Cardiac fibroblast (primary cell): ENCODE results near the gene CTDP1.
A peak's percentile ranks its signal among the peaks of the same experiment; 100 is the strongest.

Source experiments
- DNase-seq, 2 donors: peaks; one replicate each; pipeline versions ENCODE4 v3.0.0 to v3.0.0-alpha.2; 2010; ENCODE audit warnings: low read depth in 2 of 2
- H3K4me3 ChIP-seq, 2 donors: replicated peaks in 1 of 2; 1 replicate in 1 of 2; 2 replicates in 1 of 2; pipeline ENCODE4 v1.5.1; 2011; ENCODE audit warnings: low read depth in 2 of 2, low read length in 2 of 2, mild to moderate bottlenecking in 2 of 2, moderate library complexity in 1 of 2
- CTCF ChIP-seq: IDR thresholded peaks from one replicate; pipeline ENCODE4 v1.5.1; 2011; ENCODE audit warnings: low read depth, mild to moderate bottlenecking, low read length, inconsistent platforms

CTDP1 gene

GRCh38 chr18:79694895-79695213, 15.3 kb downstream of the CTDP1 start:
- TF ChIP-seq CTCF = no peak

GRCh38 chr18:79695269-79695668, 15.7 kb downstream of the CTDP1 start:
- no peak overlapping the region for H3K4me3 ChIP-seq
- peak in 1 of 2 donors; percentile 27 for DNase-seq
- TF ChIP-seq CTCF = no peak

More at GRCh38 chr18:79694895-79695213, 15.3 kb downstream of the CTDP1 start:
- DNase-seq = no peak
- no peak overlapping the region for H3K4me3 ChIP-seq

GRCh38 chr18:79695856-79696850, 16.6 kb downstream of the CTDP1 start:
- no peak overlapping the region for H3K4me3 ChIP-seq
- no peak for TF ChIP-seq CTCF

GRCh38 chr18:79697178-79697577, 17.6 kb downstream of the CTDP1 start:
- no peak overlapping the region for H3K4me3 ChIP-seq
- TF ChIP-seq CTCF = no peak
- no peak for DNase-seq

More at GRCh38 chr18:79695856-79696850, 16.6 kb downstream of the CTDP1 start:
- DNase-seq = no peak

GRCh38 chr18:79697976-79698375, 18.4 kb downstream of the CTDP1 start:
- TF ChIP-seq CTCF = no peak
- H3K4me3 ChIP-seq = no peak overlapping the region
- DNase-seq = no peak

- no peak for TF ChIP-seq CTCF
- H3K4me3 ChIP-seq = no peak overlapping the region
- DNase-seq = peak in 1 of 2 donors; percentile 25
These were observed 19.2 kb downstream of the CTDP1 start for GRCh38 chr18:79698668-79699335.
